OCI-LY1 (cell line): ENCODE results near the gene CASKIN2.

ENCODE experiments used
- H2AFZ ChIP-seq: fragments of 200-600 bp; sonication (generic), shearing (Covaris generic); 2 replicates; pipeline ENCODE4 v1.6.0; 2014; ENCODE audit warnings: antibody characterized with exemption, mild to moderate bottlenecking, low read length
- H3F3A ChIP-seq: fragments of 200-600 bp; sonication (generic), shearing (Covaris generic); 2 replicates; pipeline ENCODE4 v1.6.0; 2014; ENCODE audit warnings: mild to moderate bottlenecking, antibody characterized with exemption, low read length, moderate library complexity; ENCODE audit not compliant: insufficient read depth
- H3K27ac ChIP-seq: fragments of 200-600 bp; sonication (generic); 2 replicates; pipeline ENCODE4 v1.5.1; 2014; ENCODE audit warnings: low read length, mixed run types, mild to moderate bottlenecking, low read depth; ENCODE audit not compliant: poor library complexity, severe bottlenecking
- H3K27me3 ChIP-seq: fragments of 200-600 bp; sonication (generic); 2 replicates; pipeline ENCODE4 v1.6.0; 2014; ENCODE audit warnings: antibody characterized with exemption, mild to moderate bottlenecking, low read length, moderate library complexity; ENCODE audit not compliant: insufficient read depth
- H3K36me3 ChIP-seq: fragments of 200-600 bp; sonication (generic); 2 replicates; pipeline ENCODE4 v1.6.1; 2014; ENCODE audit warnings: mild to moderate bottlenecking, antibody characterized with exemption, low read length, moderate library complexity, mixed read lengths; ENCODE audit not compliant: insufficient read depth
- H3K4me1 ChIP-seq: fragments of 200-600 bp; sonication (generic); 2 replicates; pipeline ENCODE4 v1.5.1; 2014; ENCODE audit warnings: mild to moderate bottlenecking, low read length, moderate library complexity; ENCODE audit not compliant: insufficient read depth, severe bottlenecking
- H3K4me2 ChIP-seq: fragments of 200-600 bp; sonication (generic), shearing (Covaris generic); 2 replicates; pipeline ENCODE4 v1.6.1; 2014; ENCODE audit warnings: low read length
- H3K4me3 ChIP-seq: fragments of 200-600 bp; sonication (generic); 2 replicates; pipeline ENCODE4 v1.5.1; 2014; ENCODE audit warnings: low read length, low read depth, mild to moderate bottlenecking, mixed read lengths; ENCODE audit not compliant: poor library complexity, severe bottlenecking
- H3K79me2 ChIP-seq: fragments of 200-600 bp; shearing (Covaris generic); 2 replicates; pipeline ENCODE4 v1.6.1; 2016; ENCODE audit warnings: mixed run types, low read length, mixed read lengths; ENCODE audit not compliant: insufficient read depth
- H3K9ac ChIP-seq: fragments of 200-600 bp; sonication (generic), shearing (Covaris generic); 2 replicates; pipeline ENCODE4 v1.6.1; 2014; ENCODE audit warnings: mild to moderate bottlenecking, low read length, mixed read lengths
- H3K9me2 ChIP-seq: fragments of 200-600 bp; sonication (generic), shearing (Covaris generic); 2 replicates; pipeline ENCODE4 v1.6.1; 2014; ENCODE audit warnings: low read depth, mild to moderate bottlenecking, low read length, mixed read lengths
- H3K9me3 ChIP-seq: fragments of 200-600 bp; shearing (Covaris generic); 2 replicates; pipeline ENCODE4 v1.6.1; 2014; ENCODE audit warnings: low read length, mixed read lengths
- H4K20me1 ChIP-seq: fragments of 200-600 bp; sonication (generic), shearing (Covaris generic); 2 replicates; pipeline ENCODE4 v1.6.0; 2016; ENCODE audit warnings: mild to moderate bottlenecking, low read length; ENCODE audit not compliant: insufficient read depth
- EZH2 ChIP-seq: fragments of 200-600 bp; sonication (generic), shearing (Covaris generic); IDR thresholded peaks from 2 replicates; pipeline ENCODE4 v1.8.0; 2017; ENCODE audit warnings: borderline replicate concordance, mixed run types, mild to moderate bottlenecking, antibody characterized with exemption, low read length, moderate library complexity, mixed read lengths
- TF ChIP-seq, protein P1 (sequence below): fragments of 200-600 bp; sonication (generic), shearing (Covaris generic); IDR thresholded peaks from 2 replicates; pipeline ENCODE4 v1.5.1; 2017; ENCODE audit warnings: mild to moderate bottlenecking, antibody characterized with exemption, low read length, moderate library complexity, mixed read lengths

Gene CASKIN2

DNA sequence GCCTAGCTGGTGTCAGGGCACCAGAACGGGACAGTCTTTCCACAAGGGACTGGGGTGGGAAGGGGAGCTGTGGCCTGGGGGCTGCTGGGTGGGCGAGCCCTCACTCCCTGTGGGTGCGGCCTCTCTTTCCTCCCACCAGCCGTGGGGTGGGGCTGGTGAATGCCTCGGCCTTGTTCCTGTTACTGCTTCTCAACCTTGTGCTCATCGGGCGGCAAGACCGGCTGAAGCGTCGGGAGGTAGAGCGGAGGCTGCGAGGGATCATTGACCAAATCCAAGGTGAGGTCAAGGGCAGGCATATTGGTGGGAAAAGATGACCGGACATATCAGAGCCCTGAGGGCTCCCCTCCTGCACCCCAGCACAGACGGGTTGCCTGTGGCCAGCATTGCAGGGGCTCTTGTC lies 29.2 kb downstream of the CASKIN2 start:
- no peak overlapping the region for H3K27ac ChIP-seq
- H3K79me2 ChIP-seq: no peaks in the 10 kb centered on the region
- no peaks in the 10 kb centered on the region for H3F3A ChIP-seq
- no peaks in the 10 kb centered on the region for H3K9me2 ChIP-seq
- H3K36me3 ChIP-seq: no peaks in the 10 kb centered on the region
- H3K9ac ChIP-seq: no peak overlapping the region
- no peak overlapping the region for H3K4me3 ChIP-seq
- H3K4me1 ChIP-seq: peaks cover 12% of the 10 kb centered on the region
- H3K9me3 ChIP-seq: no peaks in the 10 kb centered on the region
- H3K27me3 ChIP-seq: no peaks in the 10 kb centered on the region
- H2AFZ ChIP-seq: no peak overlapping the region
- no peaks in the 10 kb centered on the region for H4K20me1 ChIP-seq
- TF ChIP-seq EZH2: no peak
- TF ChIP-seq, protein P1, sequence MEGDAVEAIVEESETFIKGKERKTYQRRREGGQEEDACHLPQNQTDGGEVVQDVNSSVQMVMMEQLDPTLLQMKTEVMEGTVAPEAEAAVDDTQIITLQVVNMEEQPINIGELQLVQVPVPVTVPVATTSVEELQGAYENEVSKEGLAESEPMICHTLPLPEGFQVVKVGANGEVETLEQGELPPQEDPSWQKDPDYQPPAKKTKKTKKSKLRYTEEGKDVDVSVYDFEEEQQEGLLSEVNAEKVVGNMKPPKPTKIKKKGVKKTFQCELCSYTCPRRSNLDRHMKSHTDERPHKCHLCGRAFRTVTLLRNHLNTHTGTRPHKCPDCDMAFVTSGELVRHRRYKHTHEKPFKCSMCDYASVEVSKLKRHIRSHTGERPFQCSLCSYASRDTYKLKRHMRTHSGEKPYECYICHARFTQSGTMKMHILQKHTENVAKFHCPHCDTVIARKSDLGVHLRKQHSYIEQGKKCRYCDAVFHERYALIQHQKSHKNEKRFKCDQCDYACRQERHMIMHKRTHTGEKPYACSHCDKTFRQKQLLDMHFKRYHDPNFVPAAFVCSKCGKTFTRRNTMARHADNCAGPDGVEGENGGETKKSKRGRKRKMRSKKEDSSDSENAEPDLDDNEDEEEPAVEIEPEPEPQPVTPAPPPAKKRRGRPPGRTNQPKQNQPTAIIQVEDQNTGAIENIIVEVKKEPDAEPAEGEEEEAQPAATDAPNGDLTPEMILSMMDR: no peak
- H3K4me2 ChIP-seq: no peak overlapping the region

DNA sequence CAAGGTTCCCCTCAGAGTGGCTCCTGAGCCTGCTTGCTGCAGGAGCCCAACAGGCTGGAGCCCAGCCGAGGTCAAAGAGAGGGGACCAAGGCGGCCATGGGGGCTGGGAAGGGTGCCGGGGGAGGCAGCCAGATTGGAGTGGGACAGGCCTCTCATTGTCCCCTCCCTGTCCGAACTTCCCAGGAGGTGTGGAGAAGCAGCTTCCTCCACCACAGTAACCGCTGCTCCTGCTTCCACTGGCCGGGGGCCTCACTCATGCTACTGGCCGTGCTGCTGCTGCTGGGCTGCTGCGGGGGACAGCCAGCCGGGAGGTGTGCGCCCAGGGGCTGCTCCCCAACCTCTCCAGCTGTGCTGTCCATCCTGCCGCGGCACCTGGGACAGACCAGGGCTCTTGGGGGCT lies 29.6 kb downstream of the CASKIN2 start:
- no peak for TF ChIP-seq EZH2
- TF ChIP-seq, protein P1: no peak
- no peak overlapping the region for H3K4me2 ChIP-seq
- no peaks in the 10 kb centered on the region for H3K79me2 ChIP-seq

DNA sequence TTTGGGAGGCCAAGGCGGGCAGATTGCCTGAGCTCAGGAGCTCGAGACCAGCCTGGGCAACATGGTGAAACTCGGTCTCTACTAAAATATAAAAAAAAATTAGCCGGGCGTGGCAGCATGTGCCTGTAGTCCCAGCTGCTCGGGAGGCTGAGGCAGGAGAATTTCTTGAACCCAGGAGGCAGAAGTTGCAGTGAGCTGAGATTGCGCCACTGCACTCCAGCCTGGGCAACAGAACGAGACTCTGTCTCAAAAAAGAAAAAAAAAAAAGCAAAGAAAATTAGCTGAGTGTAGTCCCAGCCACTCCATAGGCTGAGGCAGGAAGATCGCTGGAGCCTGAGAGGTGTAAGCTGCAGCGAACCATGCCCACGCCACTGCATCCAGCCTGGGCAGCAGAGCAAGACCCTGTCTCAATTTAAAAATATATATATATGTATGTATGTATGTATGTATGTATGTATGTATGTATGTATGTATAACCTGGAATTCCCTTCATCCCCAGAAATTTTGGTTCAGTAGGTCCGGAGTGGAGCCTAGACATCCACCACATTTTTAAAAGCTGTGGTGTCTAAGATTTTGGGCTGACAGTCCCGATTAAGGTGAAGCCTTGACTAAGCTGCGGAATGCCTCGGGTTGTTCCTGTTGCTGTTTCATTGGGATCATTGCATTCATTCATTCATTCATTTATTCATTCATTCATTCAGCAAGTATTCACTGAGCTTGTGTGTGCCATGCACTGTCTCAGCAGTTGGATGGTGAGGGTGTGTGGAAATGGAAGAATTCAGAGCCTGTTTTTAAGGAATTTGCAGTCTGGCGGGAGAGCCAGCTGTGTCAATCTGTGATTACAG lies 33.0 kb downstream of the CASKIN2 start:
- Histone ChIP-seq H4K20me1 (no peaks in the 10 kb centered on the region), H3K27ac (no peak overlapping the region), H3K9me3 (no peaks in the 10 kb centered on the region), H3K9ac (no peak overlapping the region), H3K36me3 (no peaks in the 10 kb centered on the region; the same call in 1 of the 2 replicates), H3K4me1 (peaks cover 4% of the 10 kb centered on the region), H3K4me3 (no peak overlapping the region), H3F3A (no peaks in the 10 kb centered on the region), H2AFZ (no peak overlapping the region), H3K9me2 (no peaks in the 10 kb centered on the region), H3K27me3 (no peaks in the 10 kb centered on the region), H3K4me2 (no peak overlapping the region), H3K79me2 (no peaks in the 10 kb centered on the region)
- TF ChIP-seq, protein P1: no peak
- no peak for TF ChIP-seq EZH2

More for the DNA sequence above, 29.6 kb downstream of the CASKIN2 start:
- Histone ChIP-seq H3K9me2 (no peaks in the 10 kb centered on the region), H3F3A (no peaks in the 10 kb centered on the region), H3K27ac (no peak overlapping the region), H2AFZ (no peak overlapping the region), H3K36me3 (no peaks in the 10 kb centered on the region; the same call in 1 of the 2 replicates), H4K20me1 (no peaks in the 10 kb centered on the region), H3K27me3 (no peaks in the 10 kb centered on the region), H3K9ac (no peak overlapping the region), H3K4me1 (peaks cover 12% of the 10 kb centered on the region), H3K9me3 (no peaks in the 10 kb centered on the region), H3K4me3 (no peak overlapping the region)
